Hepatocyte (in vitro differentiated cells): ENCODE measurements around the gene ZNF598.

Experiments
- EZH2 ChIP-seq: fragments of 200-600 bp; sonication (generic); IDR thresholded peaks from 2 replicates; pipeline ENCODE4 v1.6.1; 2016; ENCODE audit warnings: antibody characterized with exemption, mild to moderate bottlenecking, borderline replicate concordance
- TF ChIP-seq, protein P1 (sequence below): fragments of 200-600 bp; sonication (generic); IDR thresholded peaks from 2 replicates; pipeline ENCODE4 v1.5.1; 2016; ENCODE audit warnings: antibody characterized with exemption, mild to moderate bottlenecking; ENCODE audit not compliant: poor library complexity

GRCh38 chr16:1985466-1986150 lies 24.0 kb downstream of the ZNF598 start:
- no peak for TF ChIP-seq EZH2
- TF ChIP-seq, protein P1, sequence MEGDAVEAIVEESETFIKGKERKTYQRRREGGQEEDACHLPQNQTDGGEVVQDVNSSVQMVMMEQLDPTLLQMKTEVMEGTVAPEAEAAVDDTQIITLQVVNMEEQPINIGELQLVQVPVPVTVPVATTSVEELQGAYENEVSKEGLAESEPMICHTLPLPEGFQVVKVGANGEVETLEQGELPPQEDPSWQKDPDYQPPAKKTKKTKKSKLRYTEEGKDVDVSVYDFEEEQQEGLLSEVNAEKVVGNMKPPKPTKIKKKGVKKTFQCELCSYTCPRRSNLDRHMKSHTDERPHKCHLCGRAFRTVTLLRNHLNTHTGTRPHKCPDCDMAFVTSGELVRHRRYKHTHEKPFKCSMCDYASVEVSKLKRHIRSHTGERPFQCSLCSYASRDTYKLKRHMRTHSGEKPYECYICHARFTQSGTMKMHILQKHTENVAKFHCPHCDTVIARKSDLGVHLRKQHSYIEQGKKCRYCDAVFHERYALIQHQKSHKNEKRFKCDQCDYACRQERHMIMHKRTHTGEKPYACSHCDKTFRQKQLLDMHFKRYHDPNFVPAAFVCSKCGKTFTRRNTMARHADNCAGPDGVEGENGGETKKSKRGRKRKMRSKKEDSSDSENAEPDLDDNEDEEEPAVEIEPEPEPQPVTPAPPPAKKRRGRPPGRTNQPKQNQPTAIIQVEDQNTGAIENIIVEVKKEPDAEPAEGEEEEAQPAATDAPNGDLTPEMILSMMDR, result no peak
